ENCODE data around the gene PPP2R2C. TPM values are rescaled to one million over a fixed set of nuclear protein-coding genes. Genes with fewer than 3 reads are reported as not detected.

Gene PPP2R2C
- total and polyA plus RNA-seq, 9 of the 15 experiments (the other 6 are each of a cell fraction or from before 2014, with no cell fraction given): 0.04 to 0.06 TPM; not detected in 7

DNA sequence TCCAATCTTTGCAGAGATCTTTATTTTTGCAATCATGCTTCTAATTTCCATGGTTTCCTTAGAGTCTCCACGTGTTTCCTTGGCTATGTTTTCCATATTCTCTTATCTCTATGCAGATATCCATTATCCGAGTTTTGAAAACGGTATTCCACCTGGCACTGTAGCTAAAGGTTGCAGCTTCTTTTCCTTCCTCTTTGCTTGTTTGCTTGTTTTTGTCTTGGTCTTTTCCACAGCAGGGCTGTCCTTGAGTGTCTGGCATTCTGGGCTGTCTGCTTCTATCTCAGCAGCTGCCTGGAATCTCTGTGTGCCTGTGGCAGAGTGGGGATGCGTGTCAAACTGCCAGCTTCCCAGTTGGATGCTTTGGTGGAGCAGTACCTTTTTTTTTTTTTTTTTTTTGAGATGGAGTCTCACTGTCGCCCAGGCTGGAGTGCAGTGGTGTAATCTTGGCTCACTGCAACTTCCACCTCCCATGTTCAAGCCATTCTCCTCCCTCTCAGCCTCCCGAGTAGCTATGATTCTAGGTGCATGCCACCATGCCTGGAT, 155.9 kb downstream of the PPP2R2C start:
- Histone ChIP-seq H3K27me3 (ENCODE audit: control insufficient read depth in 2 of 2, insufficient read depth in 2 of 2, low read length in 2 of 2) (peaks cover 0 to 21% of the 10 kb centered on the region in 2 experiments; a peak in 4 of 5 replicates), H3K4me1 (replicated peaks in 1 of 2; ENCODE audit: control insufficient read depth in 2 of 2, insufficient read depth in 2 of 2, low read length in 2 of 2) (no peaks in the 10 kb centered on the region), H4K20me1 (replicated peaks; ENCODE audit: control insufficient read depth, insufficient read depth, low read length) (no peaks in the 10 kb centered on the region), H2AFZ (ENCODE audit: low read depth, low read length) (no peak overlapping the region), H3K36me3 (ENCODE audit: control insufficient read depth, insufficient read depth, low read length) (no peaks in the 10 kb centered on the region), H3K4me3 (no peak overlapping the region), H3K4me2 (ENCODE audit: insufficient read depth, low read length) (no peak overlapping the region), H3K27ac (ENCODE audit: extremely low read depth, low read depth, low read length) (no peak overlapping the region), H3K9me1 (ENCODE audit: control insufficient read depth, insufficient read depth, low read length) (no peaks in the 10 kb centered on the region), H3K79me2 (ENCODE audit: control insufficient read depth, insufficient read depth, low read length) (no peaks in the 10 kb centered on the region), H3K9ac (ENCODE audit: insufficient read depth in 1 of 2, low read depth in 2 of 2, low read length in 2 of 2) (no peak overlapping the region), H3K9me3 (replicated peaks; ENCODE audit: control insufficient read depth, insufficient read depth, low read depth, low read length) (no peaks in the 10 kb centered on the region)
- BruUV-seq (replicated peaks): no TSS peak
- DNase-seq (ENCODE audit: extremely low read depth in 1 of 4, low spot score in 3 of 4) (no peak), FAIRE-seq (no peak), ATAC-seq (no peak)
- ChIA-PET CTCF (ENCODE audit: low intra/inter-chr PET ratio) (no interaction called here), POLR2A (no interaction called here)
- no peak for TF ChIP-seq KLF1 (tag; IDR thresholded peaks at IDR 0.05)
- no peak for TF ChIP-seq MTA2 (IDR thresholded peaks at IDR 0.05; ENCODE audit: low read depth)
- TF ChIP-seq POLR2AphosphoS5 (IDR thresholded peaks at IDR 0.05; ENCODE audit: control insufficient read depth, insufficient read depth, low read depth, low read length): no peak
- TF ChIP-seq PHTF2 (CRISPR knock-in tag; IDR thresholded peaks at IDR 0.05): no peak
- no peak for TF ChIP-seq RNF2 (IDR thresholded peaks at IDR 0.05)
- TF ChIP-seq PCBP2 (IDR thresholded peaks at IDR 0.05; ENCODE audit: low read depth, low read length, poor library complexity, severe bottlenecking): no peak
- TF ChIP-seq TAF15 (IDR thresholded peaks at IDR 0.05; ENCODE audit: low read depth, low read length): no peak
- no peak for TF ChIP-seq TAF1 (IDR thresholded peaks at IDR 0.05; ENCODE audit: control insufficient read depth, extremely low read depth, insufficient read depth, low read length, severe bottlenecking)
- no peak for TF ChIP-seq ZNF431 (CRISPR knock-in tag; IDR thresholded peaks at IDR 0.05)
- intact Hi-C loops (cut with micrococcal nuclease) (no loop called here), in situ Hi-C loops (cut with MboI) (no loop called here)
- WGBS (ENCODE audit: insufficient coverage, low coverage, missing lambda C conversion rate): 3% methylated on average over 4 of the region's 6 CpGs
